Karpas-422 (cell line): ENCODE data around the gene ATXN3L. TPM values are rescaled to one million over a fixed set of nuclear protein-coding genes. Genes with fewer than 3 reads are reported as not detected.

Source experiments
- DNase-seq: peaks from one replicate; pipeline ENCODE4 v3.0.0-alpha.2; 2015
- H2AFZ ChIP-seq: fragments of 200-600 bp; sonication (generic); 2 replicates; pipeline ENCODE4 v1.6.1; 2014; ENCODE audit warnings: antibody characterized with exemption, low read length, mixed read lengths
- H3K27ac ChIP-seq: fragments of 200-600 bp; sonication (generic); 2 replicates; pipeline ENCODE4 v1.5.1; 2014; ENCODE audit warnings: mild to moderate bottlenecking, low read length, moderate library complexity
- H3K27me3 ChIP-seq: fragments of 200-600 bp; sonication (generic); 2 replicates; pipeline ENCODE4 v1.6.1; 2014; ENCODE audit warnings: low read length, mixed read lengths
- H3K36me3 ChIP-seq: fragments of 200-600 bp; sonication (generic); 2 replicates; pipeline ENCODE4 v1.6.1; 2014; ENCODE audit warnings: low read length, mixed read lengths; ENCODE audit not compliant: insufficient read depth
- H3K4me1 ChIP-seq: fragments of 200-600 bp; sonication (generic); 2 replicates; pipeline ENCODE4 v1.6.1; 2014; ENCODE audit warnings: mild to moderate bottlenecking, low read length, mixed read lengths
- H3K4me2 ChIP-seq: fragments of 200-600 bp; sonication (generic); 2 replicates; pipeline ENCODE4 v1.6.1; 2014; ENCODE audit warnings: low read length, low read depth, mild to moderate bottlenecking; ENCODE audit not compliant: poor library complexity, severe bottlenecking
- H3K4me3 ChIP-seq: fragments of 200-600 bp; sonication (generic); 2 replicates; pipeline ENCODE4 v1.5.1; 2014; ENCODE audit warnings: mild to moderate bottlenecking, antibody characterized with exemption, low read length, mixed read lengths
- H3K79me2 ChIP-seq: fragments of 200-600 bp; sonication (generic); 2 replicates; pipeline ENCODE4 v1.6.1; 2014; ENCODE audit warnings: mild to moderate bottlenecking, low read length, mixed read lengths
- H3K9ac ChIP-seq: fragments of 200-600 bp; sonication (generic); 2 replicates; pipeline ENCODE4 v1.6.0; 2014; ENCODE audit warnings: low read length
- H3K9me2 ChIP-seq: fragments of 200-600 bp; sonication (generic), shearing (Covaris generic); replicated peaks from 2 replicates; pipeline ENCODE4 v1.6.0; 2014; ENCODE audit warnings: mild to moderate bottlenecking, low read length, moderate library complexity; ENCODE audit not compliant: insufficient read depth
- H3K9me3 ChIP-seq: fragments of 300-700, 200-600 bp; sonication (generic); 2 replicates; pipeline ENCODE4 v1.6.1; 2014; ENCODE audit warnings: low read length, mixed read lengths
- H4K20me1 ChIP-seq: fragments of 200-600 bp; sonication (generic); 2 replicates; pipeline ENCODE4 v1.6.1; 2014; ENCODE audit warnings: mild to moderate bottlenecking, antibody characterized with exemption, low read length, low read depth; ENCODE audit not compliant: insufficient read depth
- total RNA-seq: library from RNA; depleted of rRNA; stranded (reverse); fragments of >200 nt; shearing (Covaris generic); gene quantifications from 2 replicates; pipeline ENCODE4 v1.2.3, GENCODE V29; 2014; ENCODE audit warnings: low replicate concordance

ATXN3L gene
- total RNA-seq, 1 experiment from 2014 or later = not detected

DNA sequence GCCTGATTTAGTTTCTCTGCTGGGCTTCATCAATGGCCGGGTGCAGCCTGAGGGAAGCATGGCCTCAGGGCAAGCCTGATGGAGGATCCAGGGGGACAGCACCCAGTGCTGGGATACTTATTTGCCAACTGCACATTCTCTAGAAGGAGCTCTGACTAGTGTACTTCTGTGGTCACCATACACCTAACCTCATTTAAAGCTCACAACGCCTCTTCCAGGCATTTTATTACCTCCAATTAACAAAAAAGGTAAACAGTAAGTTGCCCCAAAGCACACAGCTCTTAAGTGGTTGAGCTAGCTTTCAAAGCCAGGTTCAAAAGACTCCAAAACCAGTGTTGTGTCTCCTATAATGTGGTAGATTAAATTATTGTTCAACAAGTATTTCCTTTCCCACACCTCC lies 26.8 kb upstream of the ATXN3L start:
- H3K9me2 ChIP-seq = no peaks in the 10 kb centered on the region
- H3K79me2 ChIP-seq = no peaks in the 10 kb centered on the region
- DNase-seq = no peak
- no peaks in the 10 kb centered on the region for H3K27me3 ChIP-seq
- no peak overlapping the region for H3K4me3 ChIP-seq
- no peak overlapping the region for H3K9ac ChIP-seq
- no peaks in the 10 kb centered on the region for H4K20me1 ChIP-seq
- H2AFZ ChIP-seq = no peak overlapping the region
- H3K4me2 ChIP-seq = no peak overlapping the region
- H3K36me3 ChIP-seq = no peaks in the 10 kb centered on the region
- H3K9me3 ChIP-seq = no peaks in the 10 kb centered on the region
- H3K27ac ChIP-seq = no peak overlapping the region
- no peaks in the 10 kb centered on the region for H3K4me1 ChIP-seq

DNA sequence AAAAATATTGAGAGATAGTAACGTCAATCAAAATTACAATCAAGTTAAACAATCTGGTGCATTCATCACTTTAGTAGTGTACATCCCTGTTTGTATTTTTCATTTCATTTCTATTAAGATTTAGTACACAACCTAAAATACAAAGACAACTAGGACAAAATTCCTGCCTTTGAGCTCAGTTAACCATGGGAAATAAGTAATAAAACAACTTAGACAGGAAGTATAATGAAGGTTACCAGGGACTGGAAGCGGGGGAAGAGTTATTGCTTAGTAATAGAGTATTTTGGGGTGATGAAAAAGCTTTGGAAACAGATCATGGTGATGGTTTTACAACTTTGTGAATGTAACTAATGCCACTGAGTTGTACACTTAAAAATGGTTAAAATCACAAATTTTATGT lies 25.6 kb upstream of the ATXN3L start:
- H2AFZ ChIP-seq = no peak overlapping the region
- H3K9me2 ChIP-seq = no peaks in the 10 kb centered on the region
- H3K9ac ChIP-seq = no peak overlapping the region
- no peak overlapping the region for H3K4me3 ChIP-seq
- no peak for DNase-seq
- H3K79me2 ChIP-seq = no peaks in the 10 kb centered on the region
- H3K27me3 ChIP-seq = no peaks in the 10 kb centered on the region
- no peaks in the 10 kb centered on the region for H3K4me1 ChIP-seq
- no peak overlapping the region for H3K27ac ChIP-seq
- H3K9me3 ChIP-seq = no peaks in the 10 kb centered on the region
- no peak overlapping the region for H3K4me2 ChIP-seq
- H3K36me3 ChIP-seq = no peaks in the 10 kb centered on the region
- H4K20me1 ChIP-seq = no peaks in the 10 kb centered on the region

GRCh38 chrX:13345037-13345436 lies 25.2 kb upstream of the ATXN3L start:
- H2AFZ ChIP-seq = no peak overlapping the region

DNA sequence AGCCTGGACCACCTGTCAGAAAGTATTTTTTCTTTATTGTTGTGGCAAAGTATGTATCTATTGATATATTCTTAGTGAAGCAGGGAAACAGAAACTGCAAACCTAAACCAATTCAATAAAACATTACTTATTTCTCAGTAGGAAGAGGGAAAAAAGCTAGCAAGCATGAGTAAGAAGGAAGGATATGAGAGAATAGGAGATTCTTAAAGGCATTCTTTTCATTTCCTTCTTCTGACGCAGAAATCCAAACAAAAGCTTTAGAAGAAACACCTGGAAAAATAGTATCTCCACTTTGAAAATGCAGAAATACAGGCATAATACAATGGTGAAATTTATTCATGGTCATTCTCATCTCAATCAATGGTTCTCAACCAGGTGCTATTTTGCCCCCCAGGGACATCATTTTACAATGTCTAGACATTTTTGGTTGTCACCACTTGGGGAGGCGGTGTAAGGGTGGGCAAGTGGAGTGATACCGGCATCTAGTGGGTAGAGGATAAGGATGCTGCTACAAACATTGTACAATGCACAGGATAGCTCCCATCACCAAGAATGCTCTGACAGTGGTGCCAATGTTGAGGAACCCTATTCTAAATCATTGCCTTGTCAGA lies 21.7 kb upstream of the ATXN3L start:
- H3K36me3 ChIP-seq = no peaks in the 10 kb centered on the region
- no peaks in the 10 kb centered on the region for H3K27me3 ChIP-seq
- DNase-seq = peak; percentile 45
- H3K9me3 ChIP-seq = no peaks in the 10 kb centered on the region
- no peaks in the 10 kb centered on the region for H3K9me2 ChIP-seq
- no peaks in the 10 kb centered on the region for H3K4me1 ChIP-seq
- no peak overlapping the region for H3K4me2 ChIP-seq
- H2AFZ ChIP-seq = no peak overlapping the region
- no peaks in the 10 kb centered on the region for H3K79me2 ChIP-seq
- no peak overlapping the region for H3K27ac ChIP-seq
- H3K4me3 ChIP-seq = no peak overlapping the region
- no peaks in the 10 kb centered on the region for H4K20me1 ChIP-seq
- H3K9ac ChIP-seq = no peak overlapping the region

More at GRCh38 chrX:13345037-13345436, 25.2 kb upstream of the ATXN3L start:
- Histone ChIP-seq H3K4me2 (no peak overlapping the region), H3K9me2 (no peaks in the 10 kb centered on the region), H3K36me3 (no peaks in the 10 kb centered on the region), H3K4me1 (no peaks in the 10 kb centered on the region), H3K9me3 (no peaks in the 10 kb centered on the region), H3K4me3 (no peak overlapping the region), H3K27me3 (no peaks in the 10 kb centered on the region), H4K20me1 (no peaks in the 10 kb centered on the region), H3K27ac (no peak overlapping the region), H3K79me2 (no peaks in the 10 kb centered on the region), H3K9ac (no peak overlapping the region)
- DNase-seq = no peak

DNA sequence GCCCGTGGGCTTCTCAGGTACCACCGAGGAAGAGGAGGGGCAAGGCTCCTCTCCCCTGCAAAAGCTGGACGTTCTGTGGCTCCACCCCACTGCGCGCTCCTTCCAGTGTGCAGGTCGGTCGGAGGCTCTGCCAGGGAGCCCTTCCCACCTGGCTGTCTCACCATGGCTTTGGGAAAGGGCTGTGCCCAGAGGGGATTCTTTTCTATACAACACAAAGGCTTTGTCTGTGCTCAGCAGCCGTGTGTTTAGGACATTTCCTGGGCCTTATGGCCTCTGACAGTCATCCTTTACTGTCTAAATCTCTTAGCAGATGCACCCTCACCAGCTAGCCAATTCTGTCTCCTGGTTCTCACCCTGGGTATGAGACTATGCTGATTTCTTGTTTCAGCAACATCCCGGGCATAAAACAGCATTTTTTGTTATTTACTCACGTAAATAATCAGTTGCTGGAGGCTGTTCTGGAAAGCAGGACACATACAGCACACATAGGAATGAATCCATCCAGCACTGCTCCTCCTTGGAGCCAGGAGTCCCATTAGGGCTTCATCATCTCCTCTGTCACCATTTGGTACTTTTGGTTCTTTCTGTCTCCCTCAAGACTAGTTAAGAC lies 20.4 kb upstream of the ATXN3L start:
- Histone ChIP-seq H3K9ac (no peak overlapping the region), H2AFZ (no peak overlapping the region), H3K36me3 (no peaks in the 10 kb centered on the region), H3K27ac (no peak overlapping the region), H3K4me1 (no peaks in the 10 kb centered on the region), H3K9me2 (no peaks in the 10 kb centered on the region), H3K9me3 (no peaks in the 10 kb centered on the region), H3K27me3 (no peaks in the 10 kb centered on the region), H3K79me2 (no peaks in the 10 kb centered on the region), H4K20me1 (no peaks in the 10 kb centered on the region), H3K4me2 (no peak overlapping the region), H3K4me3 (no peak overlapping the region)
- no peak for DNase-seq

DNA sequence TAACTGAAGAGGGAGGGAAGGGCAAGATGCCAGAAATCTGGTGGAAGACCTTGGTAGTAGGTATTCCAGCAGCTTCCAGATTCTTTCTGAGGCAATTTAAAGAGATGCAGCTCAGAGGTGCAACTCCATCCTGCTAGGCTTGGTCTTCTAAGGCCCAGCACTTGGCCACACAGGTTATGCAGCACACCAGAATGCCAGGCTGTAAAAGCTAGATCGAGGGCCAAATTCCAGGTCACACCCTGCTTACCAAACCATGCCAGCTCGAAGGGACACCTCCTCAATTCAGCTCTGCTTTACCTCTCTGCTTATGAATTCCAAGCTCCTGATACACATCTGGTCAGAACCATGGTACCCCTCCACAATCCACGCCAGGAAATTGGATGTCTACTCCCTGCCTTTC lies 19.8 kb upstream of the ATXN3L start:
- Histone ChIP-seq H4K20me1 (no peaks in the 10 kb centered on the region), H3K4me2 (no peak overlapping the region), H3K4me3 (no peak overlapping the region), H2AFZ (no peak overlapping the region), H3K9ac (no peak overlapping the region), H3K36me3 (no peaks in the 10 kb centered on the region), H3K9me2 (no peaks in the 10 kb centered on the region), H3K27me3 (no peaks in the 10 kb centered on the region), H3K9me3 (no peaks in the 10 kb centered on the region), H3K27ac (no peak overlapping the region), H3K79me2 (no peaks in the 10 kb centered on the region), H3K4me1 (no peaks in the 10 kb centered on the region)
- no peak for DNase-seq

GRCh38 chrX:13338996-13339515 lies 19.2 kb upstream of the ATXN3L start:
- no peaks in the 10 kb centered on the region for H3K27me3 ChIP-seq
- H3K9me3 ChIP-seq = no peaks in the 10 kb centered on the region
- no peaks in the 10 kb centered on the region for H3K79me2 ChIP-seq
- no peak overlapping the region for H3K4me3 ChIP-seq
- H3K9me2 ChIP-seq = no peaks in the 10 kb centered on the region
- no peak overlapping the region for H2AFZ ChIP-seq
- H3K27ac ChIP-seq = no peak overlapping the region
- H3K9ac ChIP-seq = no peak overlapping the region
- H3K36me3 ChIP-seq = no peaks in the 10 kb centered on the region
- H3K4me2 ChIP-seq = no peak overlapping the region
- no peaks in the 10 kb centered on the region for H3K4me1 ChIP-seq
- H4K20me1 ChIP-seq = no peaks in the 10 kb centered on the region
- DNase-seq = no peak

DNA sequence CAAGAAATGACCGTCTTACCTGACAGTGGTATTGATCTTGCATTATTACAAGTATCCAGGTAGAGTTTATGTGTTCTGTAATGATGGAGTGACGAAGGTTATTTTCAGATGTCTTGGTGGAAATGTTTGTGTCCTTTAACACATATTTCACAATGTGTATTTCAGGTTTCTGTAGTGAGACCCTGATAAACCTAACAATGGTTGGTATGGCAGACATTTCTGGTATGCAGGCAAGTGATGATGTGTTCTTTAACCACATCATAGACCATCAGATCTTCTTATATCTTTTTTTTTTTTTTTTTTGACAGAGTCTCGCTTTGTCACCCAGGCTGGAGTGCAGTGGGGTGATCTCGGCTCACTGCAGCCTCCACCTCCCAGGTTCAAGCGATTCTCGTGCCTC lies 14.6 kb upstream of the ATXN3L start:
- H3K4me3 ChIP-seq = no peak overlapping the region
- no peaks in the 10 kb centered on the region for H3K9me2 ChIP-seq
- no peaks in the 10 kb centered on the region for H3K27me3 ChIP-seq
- H3K9me3 ChIP-seq = no peaks in the 10 kb centered on the region
- H3K27ac ChIP-seq = no peak overlapping the region
- H3K4me2 ChIP-seq = no peak overlapping the region
- H3K79me2 ChIP-seq = no peaks in the 10 kb centered on the region
- H4K20me1 ChIP-seq = no peaks in the 10 kb centered on the region
- no peaks in the 10 kb centered on the region for H3K36me3 ChIP-seq
- DNase-seq = no peak
- no peak overlapping the region for H3K9ac ChIP-seq
- no peak overlapping the region for H2AFZ ChIP-seq
- H3K4me1 ChIP-seq = no peaks in the 10 kb centered on the region
